Keratinocyte (primary cell): ENCODE results near the gene ABI3. TPM values are rescaled to one million over a fixed set of nuclear protein-coding genes. Genes with fewer than 3 reads are reported as not detected.

ENCODE experiments used
- DNase-seq: peaks from one replicate; pipeline ENCODE4 v3.0.0-alpha.2; 2011; ENCODE audit warnings: low read depth, missing footprints, low spot score
- FAIRE-seq: peaks from 2 replicates; lab custom pipeline; 2011; peaks lifted over from hg19 to GRCh38; lab: Jason Lieb, UNC
- H2AFZ ChIP-seq: 2 replicates; pipeline ENCODE4 v1.6.0; 2012; ENCODE audit warnings: low read length, control low read depth, inconsistent platforms; ENCODE audit not compliant: control insufficient read depth
- H3K27ac ChIP-seq: 2 replicates; pipeline ENCODE4 v1.5.1; 2011; ENCODE audit warnings: low read length; ENCODE audit not compliant: control insufficient read depth, insufficient read depth
- H3K27me3 ChIP-seq: 3 replicates; pipeline ENCODE4 v1.6.0; 2011; ENCODE audit warnings: low read length; ENCODE audit not compliant: control insufficient read depth, insufficient read depth; ENCODE audit errors: extremely low read depth
- H3K36me3 ChIP-seq, 2 experiments: 2 replicates in 1 of 2; 3 replicates in 1 of 2; pipeline ENCODE4 v1.5.1; 2011; ENCODE audit warnings: low read length in 2 of 2, mild to moderate bottlenecking in 1 of 2; ENCODE audit not compliant: control insufficient read depth in 2 of 2, insufficient read depth in 2 of 2; ENCODE audit errors: extremely low read depth in 1 of 2
- H3K4me1 ChIP-seq: 3 replicates; pipeline ENCODE4 v1.5.1; 2011; ENCODE audit warnings: low read length; ENCODE audit not compliant: control insufficient read depth, insufficient read depth; ENCODE audit errors: extremely low read depth
- H3K4me2 ChIP-seq: 3 replicates; pipeline ENCODE4 v1.6.0; 2011; ENCODE audit warnings: low read depth, low read length; ENCODE audit not compliant: control insufficient read depth, insufficient read depth; ENCODE audit errors: extremely low read depth
- H3K4me3 ChIP-seq, 3 experiments: fragments of 200-600 bp in 1 of 3; sonication (generic) in 1 of 3; 2 replicates in 2 of 3; 3 replicates in 1 of 3; pipeline ENCODE4 v1.5.1; 2011 to 2016; ENCODE audit warnings: low read length in 3 of 3, mild to moderate bottlenecking in 3 of 3, control low read depth in 2 of 3, inconsistent platforms in 1 of 3, low read depth in 1 of 3, mixed read lengths in 1 of 3, mixed run types in 1 of 3, moderate library complexity in 1 of 3; ENCODE audit not compliant: control insufficient read depth in 2 of 3, insufficient read depth in 2 of 3; ENCODE audit errors: extremely low read depth in 1 of 3
- H3K79me2 ChIP-seq: 2 replicates; pipeline ENCODE4 v1.6.0; 2012; ENCODE audit warnings: low read length; ENCODE audit not compliant: control insufficient read depth, insufficient read depth
- H3K9ac ChIP-seq: 3 replicates; pipeline ENCODE4 v1.6.0; 2011; ENCODE audit warnings: low read length; ENCODE audit not compliant: control insufficient read depth, insufficient read depth; ENCODE audit errors: extremely low read depth
- H3K9me1 ChIP-seq: 3 replicates; pipeline ENCODE4 v1.6.0; 2011; ENCODE audit warnings: low read length; ENCODE audit not compliant: control insufficient read depth, insufficient read depth; ENCODE audit errors: extremely low read depth
- H3K9me3 ChIP-seq: 2 replicates; pipeline ENCODE4 v1.5.1; 2012; ENCODE audit warnings: low read depth, low read length; ENCODE audit not compliant: control insufficient read depth
- H4K20me1 ChIP-seq: 3 replicates; pipeline ENCODE4 v1.6.0; 2011; ENCODE audit warnings: low read length; ENCODE audit not compliant: control insufficient read depth, insufficient read depth; ENCODE audit errors: extremely low read depth
- EZH2 ChIP-seq: IDR thresholded peaks from one replicate; pipeline ENCODE4 v1.6.1; 2012; ENCODE audit warnings: inconsistent platforms, mild to moderate bottlenecking, low read length, moderate library complexity
- dilution Hi-C: fragments of 300-500 bp; cut with MboI; formaldehyde crosslinking; loops from one replicate; pipeline ENCODE4 v1.7.0; 2020; ENCODE audit warnings: low sequenced_read_pairs; ENCODE audit not compliant: extremely low pct_ligation_motif_present
- polyA plus RNA-seq, 5 experiments: library from polyadenylated mRNA; depleted of rRNA in 3 of 5; stranded (reverse) in 3 of 5; stranded (forward) in 1 of 5; unstranded in 1 of 5; fragments of >200 nt; gene quantifications; 1 replicate in 1 of 5; 2 replicates in 3 of 5; 3 replicates in 1 of 5; pipeline versions ENCODE4 v1.2.1 to v1.2.3, GENCODE V29; 2011 to 2012; ENCODE audit warnings: missing spikeins in 2 of 5, low read depth in 1 of 5, low replicate concordance in 1 of 5
- TF ChIP-seq, protein P1 (sequence below), 3 experiments: IDR thresholded peaks in 1 of 3; conservative IDR thresholded peaks in 1 of 3; optimal IDR thresholded peaks in 1 of 3; 2 replicates in 2 of 3; 3 replicates in 1 of 3; pipeline versions ENCODE3 to v1.5.1; 2011; ENCODE audit warnings: low read length in 3 of 3, mild to moderate bottlenecking in 3 of 3, moderate library complexity in 2 of 3, control low read depth in 1 of 3, inconsistent platforms in 1 of 3; ENCODE audit not compliant: insufficient read depth in 2 of 3; ENCODE audit errors: extremely low read depth in 1 of 3

The ABI3 gene
- polyA plus RNA-seq, 1 donor (not counting 4 experiments of a cell fraction or from before 2014, with no cell fraction given) = not detected

DNA sequence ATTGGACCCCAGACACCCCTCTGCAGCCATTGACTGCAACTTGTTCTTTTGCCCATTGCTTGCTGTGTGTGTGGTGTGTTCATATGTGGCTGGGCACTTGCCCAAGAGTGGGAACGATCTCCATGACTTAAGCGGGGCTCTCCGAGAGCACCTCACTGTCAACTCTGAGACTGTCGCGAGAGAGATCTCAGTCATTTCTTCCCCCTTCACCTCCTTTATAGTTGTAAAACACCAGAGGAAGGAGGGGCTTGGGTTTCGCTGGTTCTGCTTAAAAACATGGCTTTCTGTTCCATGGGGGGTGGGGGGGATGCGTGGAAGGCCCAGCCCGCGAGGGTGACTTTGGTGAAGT lies 12.6 kb downstream of the ABI3 start:
- Histone ChIP-seq H4K20me1 (no peaks in the 10 kb centered on the region), H3K4me2 (peak overlapping the region; percentile 54), H2AFZ (no peak overlapping the region), H3K4me1 (peaks cover 9% of the 10 kb centered on the region), H3K27me3 (peaks cover 56% of the 10 kb centered on the region), H3K79me2 (no peaks in the 10 kb centered on the region), H3K27ac (no peak overlapping the region), H3K4me3 (no peak overlapping the region), H3K9ac (no peak overlapping the region), H3K9me1 (no peaks in the 10 kb centered on the region), H3K36me3 (no peaks in the 10 kb centered on the region), H3K9me3 (no peaks in the 10 kb centered on the region)
- no peak for TF ChIP-seq EZH2
- TF ChIP-seq, protein P1, sequence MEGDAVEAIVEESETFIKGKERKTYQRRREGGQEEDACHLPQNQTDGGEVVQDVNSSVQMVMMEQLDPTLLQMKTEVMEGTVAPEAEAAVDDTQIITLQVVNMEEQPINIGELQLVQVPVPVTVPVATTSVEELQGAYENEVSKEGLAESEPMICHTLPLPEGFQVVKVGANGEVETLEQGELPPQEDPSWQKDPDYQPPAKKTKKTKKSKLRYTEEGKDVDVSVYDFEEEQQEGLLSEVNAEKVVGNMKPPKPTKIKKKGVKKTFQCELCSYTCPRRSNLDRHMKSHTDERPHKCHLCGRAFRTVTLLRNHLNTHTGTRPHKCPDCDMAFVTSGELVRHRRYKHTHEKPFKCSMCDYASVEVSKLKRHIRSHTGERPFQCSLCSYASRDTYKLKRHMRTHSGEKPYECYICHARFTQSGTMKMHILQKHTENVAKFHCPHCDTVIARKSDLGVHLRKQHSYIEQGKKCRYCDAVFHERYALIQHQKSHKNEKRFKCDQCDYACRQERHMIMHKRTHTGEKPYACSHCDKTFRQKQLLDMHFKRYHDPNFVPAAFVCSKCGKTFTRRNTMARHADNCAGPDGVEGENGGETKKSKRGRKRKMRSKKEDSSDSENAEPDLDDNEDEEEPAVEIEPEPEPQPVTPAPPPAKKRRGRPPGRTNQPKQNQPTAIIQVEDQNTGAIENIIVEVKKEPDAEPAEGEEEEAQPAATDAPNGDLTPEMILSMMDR (optimal IDR thresholded peaks at IDR 0.05 in 1 of 3, IDR thresholded peaks at IDR 0.05 in 1 of 3, conservative IDR thresholded peaks at IDR 0.05 in 1 of 3; ENCODE audit: extremely low read depth in 1 of 3, insufficient read depth in 2 of 3, low read length in 3 of 3) = no peak
- DNase-seq = no peak
- dilution Hi-C loops = no loop called here
- no peak for FAIRE-seq

DNA sequence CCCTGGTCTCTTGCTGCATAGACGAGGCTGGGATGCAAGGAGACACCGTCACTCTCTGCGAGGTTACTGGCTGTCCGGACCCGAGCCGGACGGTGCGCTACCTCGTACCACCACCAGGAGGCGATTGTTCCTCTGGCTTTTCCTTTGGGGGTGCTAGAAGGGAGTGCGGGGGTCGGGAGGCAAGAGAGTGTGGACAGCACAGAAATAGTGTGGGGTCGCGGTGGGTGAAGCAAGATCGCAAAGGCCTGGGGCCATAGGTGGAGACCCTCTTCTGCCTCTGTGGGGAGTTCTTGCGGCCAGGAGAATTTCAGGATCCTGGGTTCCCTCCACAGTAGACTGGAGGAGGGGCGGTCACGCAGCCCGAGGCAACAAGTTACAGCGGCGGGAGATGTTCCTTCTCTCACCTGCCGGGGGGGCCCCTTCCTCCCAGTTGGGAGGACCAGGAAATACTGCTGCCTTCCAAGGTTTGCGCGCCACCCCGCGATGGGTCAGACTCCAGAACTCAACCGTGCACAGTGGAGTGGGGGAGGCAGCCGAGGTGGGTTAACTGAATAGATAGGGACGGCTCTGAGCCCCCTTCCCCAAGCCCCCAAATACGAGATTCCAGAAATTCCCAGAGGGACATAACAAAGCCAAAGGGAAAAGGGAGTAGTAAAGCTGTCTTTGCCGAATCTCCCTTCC lies 13.2 kb downstream of the ABI3 start:
- H3K27me3 ChIP-seq = peaks cover 57% of the 10 kb centered on the region
- peaks cover 9% of the 10 kb centered on the region for H3K4me1 ChIP-seq
- H3K9me3 ChIP-seq = no peaks in the 10 kb centered on the region
- H4K20me1 ChIP-seq = no peaks in the 10 kb centered on the region
- no peak overlapping the region for H3K27ac ChIP-seq
- no peaks in the 10 kb centered on the region for H3K79me2 ChIP-seq
- peak overlapping the region; percentile 54 for H3K4me2 ChIP-seq
- no peak for TF ChIP-seq EZH2
- TF ChIP-seq, protein P1 (optimal IDR thresholded peaks at IDR 0.05 in 1 of 3, IDR thresholded peaks at IDR 0.05 in 1 of 3, conservative IDR thresholded peaks at IDR 0.05 in 1 of 3; ENCODE audit: extremely low read depth in 1 of 3, insufficient read depth in 2 of 3, low read length in 3 of 3) = peak; percentile 82 to 89 (median 86)
- dilution Hi-C loops = no loop called here
- no peak overlapping the region for H3K9ac ChIP-seq
- H3K36me3 ChIP-seq = no peaks in the 10 kb centered on the region
- H2AFZ ChIP-seq = no peak overlapping the region
- FAIRE-seq = peak; percentile 39
- no peaks in the 10 kb centered on the region for H3K9me1 ChIP-seq
- DNase-seq = no peak
- no peak overlapping the region for H3K4me3 ChIP-seq
